NCI-H128 (cell line): Measurements from ENCODE around the gene BPIFB4.

Experiments used
- DNase-seq: peaks from one replicate; lab custom pipeline; 2025; ENCODE audit not compliant: unreplicated experiment; lab: John Stamatoyannopoulos, UW

The BPIFB4 gene

GRCh38 chr20:33061658-33062028 is 17.8 kb upstream of the BPIFB4 start:
- no peak for DNase-seq

DNA sequence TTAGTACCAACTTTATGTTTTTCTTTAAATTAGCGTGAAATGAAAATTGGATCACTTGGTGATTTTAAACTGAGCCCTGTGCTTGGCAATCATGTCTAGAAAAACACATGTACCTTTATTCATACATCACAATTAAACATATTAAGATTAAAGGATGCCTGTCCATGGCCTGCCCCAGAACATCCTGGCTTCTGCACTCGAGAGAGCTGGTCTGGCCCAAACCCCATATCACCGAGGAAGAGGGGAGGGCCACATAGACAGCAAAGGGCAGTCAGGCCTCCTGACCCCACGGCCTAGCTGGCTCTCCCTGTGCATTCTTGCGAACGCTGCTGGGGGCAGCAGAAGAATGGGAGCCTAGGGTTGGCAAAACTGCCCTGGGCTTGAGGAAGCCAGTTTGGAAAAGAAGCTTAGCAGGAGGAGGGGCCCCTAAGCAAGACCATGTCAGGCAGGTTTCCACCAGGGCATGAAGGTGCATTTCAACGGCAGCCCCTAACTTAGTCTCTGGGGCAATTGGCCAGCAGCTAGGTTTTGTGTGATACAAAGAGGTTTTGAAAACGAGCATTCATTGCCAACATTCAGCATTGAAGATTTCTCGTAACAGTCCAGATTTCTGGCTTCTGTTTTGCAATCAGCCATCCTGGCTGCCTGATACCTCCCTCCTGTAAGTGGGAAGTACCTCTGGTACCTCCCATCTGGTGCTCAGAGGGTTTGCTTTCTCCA is 17.2 kb upstream of the BPIFB4 start:
- DNase-seq = no peak

DNA sequence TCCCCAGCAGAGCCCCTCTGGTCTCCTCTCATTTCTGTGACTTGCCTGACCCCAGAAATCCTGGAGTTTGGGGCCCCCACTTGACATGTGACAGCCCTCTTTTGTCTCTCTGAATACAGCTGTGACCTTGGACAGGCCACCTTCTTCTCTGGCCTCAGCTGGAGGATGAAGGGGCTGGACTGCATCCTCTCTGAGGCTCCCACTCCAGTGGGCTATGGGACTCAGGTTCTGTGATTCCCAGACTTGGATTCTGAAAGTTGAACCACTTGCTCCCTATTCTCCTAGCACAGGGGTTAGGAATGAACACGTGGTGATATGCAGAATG is 16.7 kb upstream of the BPIFB4 start:
- no peak for DNase-seq

DNA sequence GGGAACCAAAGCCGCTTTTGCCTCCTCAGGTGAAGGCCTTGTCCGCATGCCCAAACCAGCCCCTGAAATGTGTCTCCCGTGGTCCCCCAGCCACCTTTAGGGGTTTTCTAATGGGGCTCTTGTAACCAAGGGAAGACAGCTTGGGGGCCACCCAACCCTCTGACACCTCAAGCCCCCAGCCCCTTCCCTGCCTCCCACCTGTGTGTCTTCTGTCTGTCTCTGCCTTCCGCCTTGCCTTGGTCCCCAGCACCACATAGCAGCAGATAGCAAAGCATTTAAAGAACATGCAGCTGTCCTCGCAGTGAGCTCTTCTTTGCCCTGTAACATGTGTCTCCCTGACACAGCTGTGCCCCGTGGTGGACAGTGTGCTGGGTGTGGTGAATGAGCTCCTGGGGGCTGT is 16.2 kb upstream of the BPIFB4 start:
- DNase-seq = no peak

- DNase-seq = no peak
These were observed 14.7 kb upstream of the BPIFB4 start for GRCh38 chr20:33064572-33065287.

DNA sequence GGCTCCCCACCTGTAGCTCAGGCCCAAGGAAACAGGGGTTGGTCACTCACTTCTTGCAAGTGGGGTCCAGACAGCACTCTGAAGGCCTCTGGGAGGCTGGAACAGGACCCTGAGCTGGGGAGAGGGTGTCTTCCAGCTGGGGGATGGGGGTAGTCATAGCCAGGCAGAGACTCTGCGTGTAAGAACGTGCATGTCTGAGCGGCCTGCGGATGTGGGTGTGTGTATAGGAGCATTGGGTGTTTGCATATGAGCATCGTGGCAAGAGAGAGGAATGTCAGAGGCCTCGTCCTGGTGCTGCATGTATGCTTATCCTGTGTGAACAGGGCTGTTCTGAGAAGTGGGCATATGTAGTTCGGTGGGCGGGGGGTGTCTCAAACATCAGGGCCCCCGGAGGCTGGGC is 13.7 kb upstream of the BPIFB4 start:
- DNase-seq = no peak

DNA sequence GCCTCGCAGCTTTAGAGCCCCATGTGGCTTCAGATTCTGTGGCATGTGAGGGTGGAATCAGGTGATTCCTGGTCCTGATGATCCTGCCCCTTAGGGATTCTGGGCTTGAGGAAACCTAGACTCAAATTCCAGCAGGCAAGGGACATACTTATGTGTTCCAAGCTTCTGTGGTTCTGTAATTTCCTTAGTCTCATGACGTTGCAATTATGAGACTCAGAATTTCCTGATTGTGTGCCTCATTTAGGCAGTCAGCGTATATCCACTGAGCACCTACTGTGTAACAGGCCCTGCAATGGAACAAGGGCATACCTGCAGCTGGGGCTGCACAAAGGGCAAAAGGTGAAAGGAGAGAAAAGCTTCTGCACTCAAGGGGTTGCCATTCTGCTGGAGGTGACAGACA is 11.6 kb upstream of the BPIFB4 start:
- DNase-seq = no peak

DNA sequence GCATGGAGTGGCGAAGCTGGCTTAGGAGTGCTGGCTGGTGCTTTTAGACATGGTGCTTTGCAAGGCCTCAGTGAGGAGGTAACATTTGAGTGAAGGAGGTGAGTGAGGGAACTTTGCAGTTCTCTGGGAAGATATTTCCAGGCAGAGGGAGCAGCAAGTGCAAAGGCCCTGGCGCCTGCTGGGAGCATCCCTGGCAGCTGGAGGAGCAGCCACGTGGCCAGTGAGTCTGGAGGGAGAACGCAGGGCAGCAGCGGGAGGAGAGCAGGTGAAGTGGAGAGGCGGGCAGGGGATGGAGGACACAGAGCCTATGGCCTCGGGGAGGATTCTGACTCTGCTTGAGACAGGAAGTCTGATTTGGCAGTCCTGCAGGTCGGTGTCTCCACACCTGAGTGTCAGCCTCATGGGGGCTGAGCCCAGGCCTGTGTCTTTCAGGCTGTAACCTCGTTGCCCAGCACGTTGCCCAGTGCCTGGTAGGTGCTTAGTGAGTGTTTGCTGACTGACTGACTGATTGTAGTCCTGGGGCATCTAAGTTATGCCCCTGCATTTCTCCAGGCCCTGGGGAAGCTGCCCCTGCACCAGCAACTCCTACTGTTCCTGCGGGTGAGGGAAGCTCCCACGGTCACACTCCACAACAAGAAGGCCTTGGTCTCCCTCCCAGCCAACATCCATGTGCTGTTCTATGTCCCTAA is 11.0 kb upstream of the BPIFB4 start:
- no peak for DNase-seq

DNA sequence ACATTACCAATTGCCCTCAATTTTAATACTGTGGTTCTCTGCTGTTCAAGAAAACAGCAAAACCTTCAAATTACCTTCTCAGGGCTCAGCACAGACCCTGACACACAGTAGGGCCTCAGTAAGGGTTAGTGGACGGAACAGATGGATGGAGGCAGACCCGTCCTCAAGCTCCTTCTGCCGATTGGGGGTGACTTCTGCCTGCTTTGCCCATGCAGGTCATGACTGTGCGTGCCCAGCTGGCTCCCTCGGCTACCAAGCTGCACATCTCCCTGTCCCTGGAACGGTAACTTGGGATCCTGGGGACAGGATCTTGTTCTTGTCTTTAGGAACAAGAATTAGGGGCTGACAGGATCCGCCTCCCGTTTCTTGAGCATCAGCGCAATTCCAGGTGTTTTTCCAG is 9.8 kb upstream of the BPIFB4 start:
- DNase-seq = no peak

DNA sequence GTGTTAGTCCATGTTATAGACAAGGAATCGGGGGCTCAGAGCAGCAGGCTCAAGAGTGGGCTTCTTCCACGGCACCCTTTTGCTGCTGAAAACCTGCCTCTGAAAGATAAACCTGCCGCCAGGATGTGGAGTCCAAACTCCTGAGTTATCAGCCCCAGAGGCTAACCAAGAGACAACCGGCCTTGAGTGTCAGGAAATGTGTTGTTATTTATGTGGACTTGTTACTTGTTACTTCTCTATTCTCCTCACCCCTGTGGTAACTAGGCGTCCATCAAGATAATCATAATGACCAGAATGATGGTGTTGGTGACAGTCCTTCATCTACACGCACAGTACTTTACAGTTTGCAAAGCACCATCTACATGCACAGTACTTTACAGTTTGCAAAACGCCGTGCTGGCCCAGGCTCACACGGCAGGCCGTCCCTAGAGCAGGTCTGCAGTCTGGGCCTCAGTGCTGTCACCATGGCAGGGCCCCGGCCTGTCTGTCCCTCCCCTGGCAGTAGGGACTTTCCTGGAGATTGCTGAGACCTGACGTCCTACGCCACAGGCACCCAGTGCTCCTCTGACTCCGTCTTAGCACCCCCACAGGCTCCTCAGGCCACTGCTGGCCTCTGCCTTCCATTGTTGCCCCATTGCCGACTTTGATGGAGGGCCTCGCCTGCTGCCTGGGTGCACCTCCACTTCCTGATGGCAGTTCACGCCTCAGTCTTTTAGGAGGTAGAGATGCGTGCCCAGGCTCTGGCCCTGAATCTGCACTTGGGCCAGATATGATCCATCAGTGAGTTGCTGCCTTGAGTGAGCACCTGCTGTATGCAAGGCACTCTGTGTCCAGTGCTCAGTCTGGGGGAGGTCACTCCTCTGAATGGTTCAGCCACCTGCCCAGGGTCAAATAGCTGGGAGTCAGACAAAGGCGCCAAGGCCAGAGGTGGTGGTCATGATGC is 9.1 kb upstream of the BPIFB4 start:
- no peak for DNase-seq

GRCh38 chr20:33071198-33071597 is 8.2 kb upstream of the BPIFB4 start:
- no peak for DNase-seq

- DNase-seq = no peak
These were observed 7.1 kb upstream of the BPIFB4 start for GRCh38 chr20:33072362-33072761.

GRCh38 chr20:33072813-33073212 is 6.6 kb upstream of the BPIFB4 start:
- no peak for DNase-seq

DNA sequence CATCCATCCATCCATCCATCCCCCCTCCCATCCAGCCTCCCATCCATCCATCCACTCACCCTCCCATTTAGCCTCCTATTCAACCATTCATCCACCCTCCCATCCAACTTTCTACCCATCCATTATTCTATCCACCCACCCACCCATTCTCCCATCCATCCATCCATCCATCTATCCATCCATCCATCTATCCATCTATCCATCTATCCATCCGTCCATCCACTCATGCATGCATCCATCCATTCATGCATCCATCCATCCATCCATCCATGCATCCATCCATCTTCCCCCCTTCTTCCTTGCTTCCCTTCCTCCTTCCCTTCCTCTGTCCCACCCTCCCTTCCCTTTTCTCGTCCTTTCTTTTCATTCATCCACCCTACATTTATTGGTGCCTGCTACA is 4.8 kb upstream of the BPIFB4 start:
- no peak for DNase-seq

DNA sequence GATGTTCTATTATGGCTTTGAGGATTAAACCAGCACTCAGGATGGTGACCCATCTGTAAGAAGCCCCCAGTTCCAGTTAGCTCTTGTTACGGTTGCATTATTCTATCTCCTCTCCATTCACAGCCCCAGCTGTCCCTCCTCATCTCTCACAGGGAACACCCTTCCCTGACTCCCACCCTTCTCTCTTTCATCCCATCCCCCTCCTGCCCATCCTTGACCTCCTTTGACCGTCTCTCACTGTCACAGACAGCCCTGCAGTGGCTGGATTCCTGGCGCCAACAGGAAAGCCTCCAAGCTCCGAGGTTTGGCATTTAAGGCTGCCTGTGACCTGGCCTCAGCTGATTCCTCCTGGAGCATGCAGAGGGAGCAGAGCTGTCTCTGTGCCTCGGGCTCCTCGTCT is 4.2 kb upstream of the BPIFB4 start:
- no peak for DNase-seq

GRCh38 chr20:33076662-33077372 is 2.6 kb upstream of the BPIFB4 start:
- DNase-seq = no peak

DNA sequence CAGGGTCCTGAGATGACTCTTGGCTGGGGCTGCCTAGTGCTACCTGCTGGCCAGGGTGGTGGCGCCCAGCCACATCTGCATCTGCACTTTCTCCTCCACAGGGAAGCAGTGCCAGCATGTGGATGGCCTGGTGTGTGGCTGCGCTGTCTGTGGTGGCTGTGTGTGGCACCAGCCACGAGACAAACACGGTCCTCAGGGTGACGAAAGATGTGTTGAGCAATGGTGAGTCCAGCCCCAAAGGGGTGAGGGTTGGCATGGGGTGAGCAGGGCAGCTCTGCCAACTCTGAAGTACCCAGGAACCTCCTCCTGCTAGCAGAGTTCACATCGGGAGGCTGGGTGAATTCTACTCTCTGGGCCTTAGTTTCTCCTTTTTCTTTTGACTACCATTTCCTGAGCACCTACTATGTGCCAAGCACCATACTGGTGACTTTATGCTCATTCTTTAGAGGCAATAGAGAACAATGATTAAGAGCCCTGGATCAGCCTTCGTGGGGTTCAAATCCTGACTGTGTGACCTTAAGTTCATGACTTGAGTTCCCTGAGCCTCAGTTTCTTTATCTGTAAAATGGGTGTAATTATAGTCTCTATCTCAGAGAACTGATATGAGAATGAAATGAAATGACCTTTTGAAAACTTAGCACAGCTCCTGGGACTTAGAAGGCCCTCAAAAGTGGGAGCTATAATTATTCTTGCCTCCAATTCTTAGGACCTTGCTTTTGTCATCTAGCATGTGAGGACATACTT is 2.1 kb downstream of the BPIFB4 start:
- no peak for DNase-seq

GRCh38 chr20:33082546-33082945 is 3.1 kb downstream of the BPIFB4 start:
- DNase-seq = no peak

- no peak for DNase-seq
These were observed 4.3 kb downstream of the BPIFB4 start for GRCh38 chr20:33083544-33084340.
